B cell (primary cell): ENCODE measurements around the gene DHX36. TPM values are rescaled to one million over a fixed set of nuclear protein-coding genes. Genes with fewer than 3 reads are reported as not detected.

Experiments used
- ATAC-seq: fragments of 200-7000 bp; cut with Tn5 transposase; one replicate; pipeline ENCODE4 v1.10.0; 2021; ENCODE audit warnings: low read depth, mild to moderate bottlenecking, moderate number of reproducible peaks, moderate library complexity
- CTCF ChIA-PET: fragments of 350-600 bp; sonication (Branson Sonifier 250); formaldehyde crosslinking; loops from one replicate; lab custom pipeline; 2021; ENCODE audit warnings: antibody characterized with exemption, inconsistent platforms; lab: Charles Lee
- POLR2A ChIA-PET: fragments of 350-600 bp; sonication (Branson Sonifier 250); formaldehyde crosslinking; loops from one replicate; lab custom pipeline; 2021; ENCODE audit warnings: antibody characterized with exemption; lab: Charles Lee
- DNase-seq: peaks from one replicate; pipeline ENCODE4 v3.0.0; 2013
- H2AFZ ChIP-seq: 2 replicates; pipeline ENCODE4 v1.6.1; 2012; ENCODE audit warnings: mild to moderate bottlenecking, low read depth, low read length; ENCODE audit not compliant: insufficient read depth, poor library complexity, severe bottlenecking
- H3K27ac ChIP-seq, 2 donors: 1 replicate in 1 of 2; 2 replicates in 1 of 2; pipeline ENCODE4 v1.5.1; 2012 to 2013; ENCODE audit warnings: low read length in 2 of 2, mild to moderate bottlenecking in 2 of 2, moderate library complexity in 1 of 2
- H3K27me3 ChIP-seq, 4 experiments: fragments of 200-600 bp in 1 of 4; sonication (generic) in 1 of 4; replicated peaks in 1 of 4; 1 replicate in 2 of 4; 2 replicates in 2 of 4; pipeline versions ENCODE4 v1.6.1 to v1.7.0; 2013 to 2016; ENCODE audit warnings: low read length in 3 of 4, mild to moderate bottlenecking in 2 of 4, mixed read lengths in 1 of 4, moderate library complexity in 1 of 4; ENCODE audit not compliant: insufficient read depth in 4 of 4, control insufficient read depth in 3 of 4; ENCODE audit errors: control extremely low read depth in 1 of 4
- H3K36me3 ChIP-seq, 2 experiments: replicated peaks in 1 of 2; 1 replicate in 1 of 2; 2 replicates in 1 of 2; pipeline versions ENCODE4 v1.6.1 to v1.7.1; 2013; ENCODE audit warnings: low read length in 1 of 2; ENCODE audit not compliant: insufficient read depth in 2 of 2, control insufficient read depth in 1 of 2; ENCODE audit errors: control extremely low read depth in 1 of 2, extremely low read depth in 1 of 2
- H3K4me1 ChIP-seq, 2 donors: fragments of 200-600 bp in 1 of 2; sonication (generic) in 1 of 2; 1 replicate in 1 of 2; 2 replicates in 1 of 2; pipeline versions ENCODE4 v1.5.1 to v1.6.1; 2013 to 2017; ENCODE audit warnings: low read length in 2 of 2; ENCODE audit not compliant: control insufficient read depth in 2 of 2, insufficient read depth in 2 of 2
- H3K4me2 ChIP-seq: replicated peaks from 2 replicates; pipeline ENCODE3; 2012; ENCODE audit warnings: mild to moderate bottlenecking, low read depth, low read length; ENCODE audit not compliant: poor library complexity, severe bottlenecking
- H3K4me3 ChIP-seq, 5 experiments: fragments of 200-600 bp in 1 of 5; sonication (generic) in 1 of 5; 1 replicate in 3 of 5; 2 replicates in 2 of 5; pipeline versions ENCODE4 v1.5.1 to v1.7.0; 2011 to 2016; ENCODE audit warnings: low read length in 4 of 5, mild to moderate bottlenecking in 4 of 5, low read depth in 2 of 5, control low read depth in 1 of 5, moderate library complexity in 1 of 5; ENCODE audit not compliant: insufficient read depth in 1 of 5; ENCODE audit errors: control extremely low read depth in 1 of 5, extremely low read depth in 1 of 5
- H3K79me2 ChIP-seq: fragments of 200-600 bp; sonication (generic); one replicate; pipeline ENCODE4 v1.6.0; 2016; ENCODE audit warnings: low read length; ENCODE audit not compliant: control insufficient read depth, insufficient read depth
- H3K9ac ChIP-seq: fragments of 200-600 bp; sonication (generic); 2 replicates; pipeline ENCODE4 v1.6.1; 2017; ENCODE audit warnings: mild to moderate bottlenecking, low read length, moderate library complexity
- H3K9me3 ChIP-seq, 3 donors: one replicate each; pipeline versions ENCODE4 v1.6.1 to v1.7.1; 2013; ENCODE audit warnings: low read length in 2 of 3; ENCODE audit not compliant: control insufficient read depth in 2 of 3, insufficient read depth in 1 of 3; ENCODE audit errors: control extremely low read depth in 1 of 3
- H4K20me1 ChIP-seq: 2 replicates; pipeline ENCODE4 v1.6.0; 2012; ENCODE audit warnings: mild to moderate bottlenecking, low read length; ENCODE audit not compliant: insufficient read depth, control insufficient read depth, poor library complexity, severe bottlenecking
- H3K27ac Mint-ChIP-seq: one replicate; pipeline ENCODE4 v1.8.0; 2021; ENCODE audit warnings: mixed read lengths
- H3K27me3 Mint-ChIP-seq: one replicate; pipeline ENCODE4 v1.8.0; 2021; ENCODE audit warnings: mixed read lengths
- H3K4me1 Mint-ChIP-seq: one replicate; pipeline ENCODE4 v1.8.0; 2021; ENCODE audit warnings: mixed read lengths
- H3K4me3 Mint-ChIP-seq: one replicate; pipeline ENCODE4 v1.8.0; 2021; ENCODE audit warnings: mixed read lengths
- H3K9me3 Mint-ChIP-seq: one replicate; pipeline ENCODE4 v1.8.0; 2022; ENCODE audit warnings: mixed read lengths; ENCODE audit not compliant: insufficient read depth
- CTCF ChIP-seq: fragments of 200-600 bp; IDR thresholded peaks from one replicate; pipeline ENCODE4 v1.8.0; 2022; ENCODE audit warnings: antibody characterized with exemption, mild to moderate bottlenecking
- EZH2 ChIP-seq: IDR thresholded peaks from 2 replicates; pipeline ENCODE4 v1.6.1; 2012; ENCODE audit warnings: borderline replicate concordance, low read depth, mild to moderate bottlenecking, moderate library complexity, low read length; ENCODE audit not compliant: insufficient read depth, poor library complexity, severe bottlenecking
- WGBS: methylation state at CpG from one replicate; pipeline ENCODE4 v1.1.5; 2013; ENCODE audit warnings: missing lambda C conversion rate; ENCODE audit not compliant: insufficient coverage; 5-methylcytosine and 5-hydroxymethylcytosine counted together
- intact Hi-C: fragments of 100-400 bp; cut with micrococcal nuclease; formaldehyde crosslinking; loops from one replicate; pipeline ENCODE4 v1.10.0; 2022
- polyA plus RNA-seq: library from polyadenylated mRNA; depleted of rRNA; stranded (reverse); fragments of >200 nt; gene quantifications from 2 replicates; pipeline ENCODE4 v1.2.3, GENCODE V29; 2012
- total RNA-seq, 2 donors: library from RNA; stranded (reverse); fragments of 120-200 nt in 1 of 2; gene quantifications; 1 replicate in 1 of 2; 2 replicates in 1 of 2; pipeline versions ENCODE4 v1.2.3 to v1.2.4, GENCODE V29; 2013 to 2022

DHX36 gene
- total and polyA plus RNA-seq, 2 donors (not counting 1 experiment from before 2014, with no cell fraction given): 33.4 to 113 TPM

- Mint-ChIP-seq H3K4me1 (no peaks in the 10 kb centered on the region), H3K4me3 (no peak overlapping the region), H3K9me3 (no peaks in the 10 kb centered on the region), H3K27me3 (peaks cover 9% of the 10 kb centered on the region), H3K27ac (no peak overlapping the region)
- Histone ChIP-seq H3K27ac (no peak overlapping the region), H2AFZ (no peak overlapping the region), H3K27me3 (peaks cover 0 to 3% (median 0%) of the 10 kb centered on the region in 4 experiments), H3K9ac (no peak overlapping the region), H3K9me3 (no peaks in the 10 kb centered on the region), H4K20me1 (no peaks in the 10 kb centered on the region), H3K4me3 (no peak overlapping the region), H3K36me3 (no peaks in the 10 kb centered on the region), H3K4me1 (no peaks in the 10 kb centered on the region), H3K79me2 (no peaks in the 10 kb centered on the region), H3K4me2 (no peak overlapping the region)
- ChIA-PET POLR2A (no interaction called here), CTCF (interaction anchor here (1.2 kb wide), 1 partner anchor 1363 kb away, joined by 3 read pairs; no protein-coding TSS in a partner anchor)
- ATAC-seq (no peak), DNase-seq (no peak)
- 92% methylated on average over 2 of the region's 6 CpGs for WGBS
- intact Hi-C loops: loop anchor here (10.0 kb wide), 1 partner anchor 617 kb away; no protein-coding TSS in a partner anchor
- TF ChIP-seq CTCF: no peak
- no peak for TF ChIP-seq EZH2
Observed at GRCh38 chr3:154338008-154338407, 13.7 kb upstream of the DHX36 start.

DNA sequence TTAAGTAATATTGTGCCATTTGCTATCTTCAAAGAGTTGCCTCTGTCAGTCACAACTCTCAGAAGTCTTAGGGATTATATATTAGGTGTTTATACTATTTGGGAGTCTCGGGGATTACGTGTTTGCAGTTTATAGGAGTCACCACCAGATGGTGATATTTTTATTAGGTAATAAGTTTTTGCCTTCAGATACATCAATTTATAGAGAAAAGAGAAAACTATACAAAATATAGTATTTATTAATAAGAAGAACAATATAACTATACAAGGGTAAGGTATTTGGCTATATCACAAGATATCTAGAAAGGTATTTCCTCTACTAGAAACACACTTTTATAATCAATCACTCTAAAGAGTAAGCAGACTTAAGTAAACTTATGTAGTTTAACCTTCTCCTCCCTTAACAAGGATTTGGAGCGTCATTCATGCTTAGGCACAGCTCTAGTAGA, 10.7 kb upstream of the DHX36 start:
- Histone ChIP-seq H3K9me3 (no peaks in the 10 kb centered on the region), H2AFZ (no peak overlapping the region), H3K4me1 (no peaks in the 10 kb centered on the region), H3K79me2 (no peaks in the 10 kb centered on the region), H3K9ac (no peak overlapping the region), H3K27ac (no peak overlapping the region), H3K4me3 (no peak overlapping the region), H4K20me1 (no peaks in the 10 kb centered on the region), H3K4me2 (no peak overlapping the region), H3K27me3 (peaks cover 0 to 3% (median 0%) of the 10 kb centered on the region in 4 experiments), H3K36me3 (no peaks in the 10 kb centered on the region)
- ChIA-PET POLR2A (no interaction called here), CTCF (interaction anchor here (0.7 to 2.8 kb wide), 3 partner anchors 10 to 1367 kb away, joined by 3 to 16 read pairs (median 4); no protein-coding TSS in a partner anchor)
- ATAC-seq (no peak), DNase-seq (peak; percentile 52)
- no peaks in the 10 kb centered on the region for H3K4me1 Mint-ChIP-seq
- no peak overlapping the region for H3K4me3 Mint-ChIP-seq
- peaks cover 14% of the 10 kb centered on the region for H3K27me3 Mint-ChIP-seq
- intact Hi-C loops: loop anchor here (10.0 kb wide), 1 partner anchor 620 kb away; no protein-coding TSS in a partner anchor
- TF ChIP-seq CTCF: peak; percentile 85
- TF ChIP-seq EZH2: no peak
- H3K9me3 Mint-ChIP-seq: no peaks in the 10 kb centered on the region
- no CpG with 5 or more reads among the region's 3 CpGs for WGBS
- H3K27ac Mint-ChIP-seq: no peak overlapping the region
